A549 (cell line): ENCODE data around the gene PTGES2. TPM values are rescaled to one million over a fixed set of nuclear protein-coding genes. Genes with fewer than 3 reads are reported as not detected.

Experiments
- ATAC-seq, 2 experiments: fragments of 200-7000 bp in 1 of 2; fragments of >200 bp in 1 of 2; cut with Nextera tagmentation in 1 of 2; cut with Tn5 transposase in 1 of 2; 3 replicates each; pipeline versions ENCODE4 v1.8.0 to v1.9.1; 2018 to 2020; ENCODE audit warnings: mild to moderate bottlenecking in 1 of 2, moderate library complexity in 1 of 2
- CTCF ChIA-PET: fragments of 300-600 bp; sonication (Branson Sonifier 250); formaldehyde crosslinking; extraction: SDS; loops from one replicate; lab custom pipeline; 2021; ENCODE audit warnings: antibody characterized with exemption, inconsistent platforms; lab: Yijun Ruan, JAX
- POLR2A ChIA-PET: fragments of 350-600 bp; formaldehyde crosslinking; extraction: SDS; loops from one replicate; lab custom pipeline; 2021; ENCODE audit warnings: antibody characterized with exemption, inconsistent platforms; lab: Yijun Ruan, JAX
- DNase-seq, 2 experiments: peaks; one replicate each; pipeline versions ENCODE4 v3.0.0 to v3.0.0-alpha.2; 2011 to 2016; ENCODE audit warnings: low read depth in 1 of 2, low spot score in 1 of 2
- FAIRE-seq: peaks from 2 replicates; lab custom pipeline; 2011; peaks lifted over from hg19 to GRCh38; lab: Jason Lieb, UNC
- H3K27ac ChIP-seq, 2 experiments: fragments of >200 bp; sonication (Bioruptor Twin); formaldehyde crosslinking; 3 replicates each; pipeline ENCODE4 v1.5.1; 2016 to 2017
- H3K4me1 ChIP-seq: fragments of >200 bp; sonication (Bioruptor Twin); formaldehyde crosslinking; 3 replicates; pipeline ENCODE4 v1.6.1; 2016
- H3K4me2 ChIP-seq: fragments of >200 bp; sonication (Bioruptor Twin); formaldehyde crosslinking; 3 replicates; pipeline ENCODE4 v1.6.1; 2016
- H3K4me3 ChIP-seq: fragments of >200 bp; sonication (Bioruptor Twin); formaldehyde crosslinking; 3 replicates; pipeline ENCODE4 v1.5.1; 2016
- H3K9me3 ChIP-seq: fragments of >200 bp; sonication (Bioruptor Twin); formaldehyde crosslinking; 3 replicates; pipeline ENCODE4 v1.6.1; 2016
- CBX8 ChIP-seq: fragments of 200-600 bp; sonication (generic); IDR thresholded peaks from 2 replicates; pipeline ENCODE4 v1.6.1; 2016
- CEBPB ChIP-seq, 2 experiments: fragments of >200 bp in 1 of 2; sonication (Bioruptor Twin) in 1 of 2; formaldehyde crosslinking in 1 of 2; IDR thresholded peaks; 2 replicates each; pipeline ENCODE4 v1.6.1; 2012 to 2016
- CHD2 ChIP-seq: fragments of 150-350 bp; IDR thresholded peaks from 2 replicates; pipeline ENCODE4 v1.6.1; 2014; ENCODE audit warnings: low read length; ENCODE audit not compliant: partially characterized antibody
- EHF ChIP-seq: fragments of 250-450 bp; sonication (Bioruptor Pico); IDR thresholded peaks from 2 replicates; pipeline ENCODE4 v1.5.0; 2020; ENCODE audit warnings: mild to moderate bottlenecking
- EP300 ChIP-seq, 2 experiments: fragments of >200 bp; sonication (Bioruptor Twin); formaldehyde crosslinking; IDR thresholded peaks; 2 replicates in 1 of 2; 3 replicates in 1 of 2; pipeline ENCODE4 v1.6.1; 2016 to 2017
- ESRRA ChIP-seq: fragments of 150-350 bp; IDR thresholded peaks from 2 replicates; pipeline ENCODE4 v1.6.1; 2014; ENCODE audit warnings: mild to moderate bottlenecking, low read length, borderline replicate concordance
- FOSB ChIP-seq: fragments of 250-450 bp; sonication (Bioruptor Pico); IDR thresholded peaks from 2 replicates; pipeline ENCODE4 v1.5.0; 2020; ENCODE audit warnings: mild to moderate bottlenecking, moderate library complexity
- FOXS1 ChIP-seq: fragments of 250-450 bp; sonication (Bioruptor Pico); IDR thresholded peaks from 2 replicates; pipeline ENCODE4 v1.5.0; 2020; ENCODE audit warnings: mild to moderate bottlenecking, moderate library complexity
- GATA3 ChIP-seq: IDR thresholded peaks from 2 replicates; pipeline ENCODE4 v1.6.1; 2012; ENCODE audit warnings: borderline replicate concordance
- HOXB5 ChIP-seq: fragments of 250-450 bp; sonication (Bioruptor Pico); IDR thresholded peaks from 2 replicates; pipeline ENCODE4 v1.5.0; 2020; ENCODE audit warnings: mild to moderate bottlenecking, moderate library complexity
- KDM1A ChIP-seq: fragments of 200-600 bp; sonication (generic); IDR thresholded peaks from 2 replicates; pipeline ENCODE4 v1.6.1; 2016; ENCODE audit warnings: low read depth, mild to moderate bottlenecking
- MAFK ChIP-seq: fragments of 450-650 bp; IDR thresholded peaks from 2 replicates; pipeline ENCODE4 v1.6.1; 2014; ENCODE audit not compliant: partially characterized antibody
- MAX ChIP-seq: IDR thresholded peaks from 2 replicates; pipeline ENCODE4 v1.6.1; 2012
- MAZ ChIP-seq: fragments of 150-350 bp; IDR thresholded peaks from 2 replicates; pipeline ENCODE4 v1.6.1; 2014; ENCODE audit warnings: antibody characterized with exemption, low read depth, low read length, borderline replicate concordance
- NPAS2 ChIP-seq: fragments of 250-450 bp; sonication (Bioruptor Pico); IDR thresholded peaks from 2 replicates; pipeline ENCODE4 v1.8.0; 2022; ENCODE audit warnings: mild to moderate bottlenecking, moderate library complexity, borderline replicate concordance
- NR3C1 ChIP-seq: fragments of >200 bp; sonication (Bioruptor Twin); formaldehyde crosslinking; IDR thresholded peaks from 3 replicates; pipeline ENCODE4 v1.6.1; 2017
- POLR2AphosphoS2 ChIP-seq: conservative IDR thresholded peaks from 2 replicates; pipeline ENCODE4 v1.6.1; 2012; ENCODE audit warnings: low read length, improper control_type of control experiment, inconsistent platforms
- RAD21 ChIP-seq, 2 experiments: fragments of >200 bp in 1 of 2; sonication (Bioruptor Twin) in 1 of 2; formaldehyde crosslinking in 1 of 2; IDR thresholded peaks in 1 of 2; conservative IDR thresholded peaks in 1 of 2; 2 replicates in 1 of 2; 3 replicates in 1 of 2; pipeline ENCODE4 v1.6.1; 2012 to 2018; ENCODE audit warnings: inconsistent platforms in 1 of 2
- RARB ChIP-seq: fragments of 250-450 bp; sonication (Bioruptor Pico); IDR thresholded peaks from 2 replicates; pipeline ENCODE4 v1.8.0; 2021; ENCODE audit warnings: mild to moderate bottlenecking, moderate library complexity
- RFX5 ChIP-seq: fragments of 450-650 bp; IDR thresholded peaks from 2 replicates; pipeline ENCODE4 v1.7.1; 2014; ENCODE audit warnings: antibody characterized with exemption, mild to moderate bottlenecking, moderate library complexity
- SMC3 ChIP-seq: fragments of >200 bp; sonication (Bioruptor Twin); formaldehyde crosslinking; IDR thresholded peaks from 3 replicates; pipeline ENCODE4 v1.6.1; 2018; ENCODE audit warnings: inconsistent platforms
- SREBF2 ChIP-seq: fragments of 450-650 bp; IDR thresholded peaks from 2 replicates; pipeline ENCODE4 v1.6.1; 2014; ENCODE audit warnings: mild to moderate bottlenecking, moderate library complexity
- TFCP2L1 ChIP-seq: fragments of 250-450 bp; sonication (Bioruptor Pico); IDR thresholded peaks from 2 replicates; pipeline ENCODE4 v1.5.0; 2021; ENCODE audit warnings: mild to moderate bottlenecking
- ZNF302 ChIP-seq: fragments of 250-450 bp; sonication (Bioruptor Pico); IDR thresholded peaks from 2 replicates; pipeline ENCODE4 v1.9.0; 2021; ENCODE audit warnings: inconsistent platforms, mild to moderate bottlenecking, moderate library complexity
- WGBS: methylation state at CpG from one replicate; pipeline ENCODE4 v1.1.6; 2017; ENCODE audit errors: missing lambda C conversion rate; 5-methylcytosine and 5-hydroxymethylcytosine counted together
- polyA plus RNA-seq, 4 experiments: library from polyadenylated mRNA; depleted of rRNA in 3 of 4; stranded (reverse); fragments of >200 nt; fragmentation: RNase III in 1 of 4; extraction: RNeasy Plus Mini Kit Qiagen cat#74134 plus additional on column Dnase treatment in 1 of 4; gene quantifications; 2 replicates in 3 of 4; 3 replicates in 1 of 4; pipeline ENCODE4 v1.2.3, GENCODE V29; 2011 to 2017
- TF ChIP-seq, protein P1 (sequence below): IDR thresholded peaks from 2 replicates; pipeline ENCODE4 v1.6.1; 2012; ENCODE audit warnings: low read depth, borderline replicate concordance
- TF ChIP-seq, protein P2 (sequence below): fragments of 150-350 bp; IDR thresholded peaks from 2 replicates; pipeline ENCODE4 v1.6.1; 2014; ENCODE audit warnings: low read depth, mild to moderate bottlenecking, low read length
- TF ChIP-seq, protein P3 (sequence below): fragments of 250-450 bp; sonication (Bioruptor Pico); IDR thresholded peaks from 2 replicates; pipeline ENCODE4 v1.5.0; 2021; ENCODE audit warnings: mild to moderate bottlenecking, moderate library complexity, borderline replicate concordance

Gene PTGES2
- polyA plus RNA-seq, 2 of the 4 experiments (the other 2 are of a cell fraction), result 94.1 to 94.5 TPM

DNA sequence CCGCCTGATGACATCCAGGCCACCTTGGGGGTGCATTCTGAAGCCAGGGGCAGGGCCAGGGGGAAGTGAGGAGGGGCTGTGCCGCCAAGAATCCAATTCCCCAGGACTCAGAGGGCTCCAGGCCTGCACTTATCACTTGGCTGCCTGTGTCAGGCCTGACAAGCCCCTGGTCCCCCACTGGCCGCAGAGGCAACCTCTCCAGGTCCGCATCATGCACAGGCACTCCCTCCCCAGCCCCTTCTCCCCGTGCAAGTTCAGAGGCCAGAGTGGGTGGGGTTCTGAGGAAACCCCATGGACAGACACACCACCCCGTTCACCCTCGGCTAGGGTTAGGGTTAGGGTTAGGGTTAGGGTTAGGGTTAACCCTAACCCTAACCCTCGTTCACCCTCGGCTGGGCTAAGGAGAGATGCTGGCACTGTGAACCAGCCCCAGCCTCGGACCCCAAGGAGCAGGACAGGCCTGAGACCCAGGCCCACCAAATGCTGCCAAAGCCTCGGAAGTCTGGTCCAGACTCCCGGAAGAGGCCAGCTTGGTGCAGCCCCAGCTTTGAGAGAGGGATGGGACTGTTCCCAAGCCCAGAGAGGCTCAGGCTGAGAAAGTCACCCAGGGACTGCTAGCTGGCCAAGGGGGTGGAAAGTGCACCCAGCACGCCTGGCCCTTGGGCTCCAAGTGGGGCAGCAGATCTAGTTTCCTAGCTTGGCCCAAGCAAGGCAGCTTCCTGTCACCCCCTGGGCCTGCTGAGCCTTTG is 26.6 kb upstream of the PTGES2 start:
- WGBS, result 83% methylated on average over 11 of the region's 13 CpGs
- no peak overlapping the region for H3K27ac ChIP-seq
- ChIA-PET POLR2A (no interaction called here), CTCF (interaction anchor here (1.3 to 6.3 kb wide), 2 partner anchors 11 to 36 kb away, joined by 3 to 24 read pairs; no protein-coding TSS in a partner anchor)
- no peaks in the 10 kb centered on the region for H3K9me3 ChIP-seq
- H3K4me2 ChIP-seq, result no peak overlapping the region
- DNase-seq (no peak), ATAC-seq (no peak), FAIRE-seq (no peak)
- no peak for TF ChIP-seq MAZ
- no peak for TF ChIP-seq RFX5
- no peak for TF ChIP-seq RARB (CRISPR knock-in tag)
- TF ChIP-seq EHF (CRISPR knock-in tag), result no peak
- no peak for TF ChIP-seq CEBPB (IDR thresholded peaks at IDR 0.05)
- no peak for TF ChIP-seq CHD2
- no peak for TF ChIP-seq FOXS1 (CRISPR knock-in tag)
- TF ChIP-seq, protein P1, sequence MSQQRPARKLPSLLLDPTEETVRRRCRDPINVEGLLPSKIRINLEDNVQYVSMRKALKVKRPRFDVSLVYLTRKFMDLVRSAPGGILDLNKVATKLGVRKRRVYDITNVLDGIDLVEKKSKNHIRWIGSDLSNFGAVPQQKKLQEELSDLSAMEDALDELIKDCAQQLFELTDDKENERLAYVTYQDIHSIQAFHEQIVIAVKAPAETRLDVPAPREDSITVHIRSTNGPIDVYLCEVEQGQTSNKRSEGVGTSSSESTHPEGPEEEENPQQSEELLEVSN, result no peak
- TF ChIP-seq NR3C1, result no peak
- TF ChIP-seq FOSB (CRISPR knock-in tag), result no peak
- TF ChIP-seq, protein P2, sequence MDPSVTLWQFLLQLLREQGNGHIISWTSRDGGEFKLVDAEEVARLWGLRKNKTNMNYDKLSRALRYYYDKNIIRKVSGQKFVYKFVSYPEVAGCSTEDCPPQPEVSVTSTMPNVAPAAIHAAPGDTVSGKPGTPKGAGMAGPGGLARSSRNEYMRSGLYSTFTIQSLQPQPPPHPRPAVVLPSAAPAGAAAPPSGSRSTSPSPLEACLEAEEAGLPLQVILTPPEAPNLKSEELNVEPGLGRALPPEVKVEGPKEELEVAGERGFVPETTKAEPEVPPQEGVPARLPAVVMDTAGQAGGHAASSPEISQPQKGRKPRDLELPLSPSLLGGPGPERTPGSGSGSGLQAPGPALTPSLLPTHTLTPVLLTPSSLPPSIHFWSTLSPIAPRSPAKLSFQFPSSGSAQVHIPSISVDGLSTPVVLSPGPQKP, result no peak
- TF ChIP-seq EP300 (IDR thresholded peaks at IDR 0.05), result no peak
- no peak for TF ChIP-seq GATA3
- no peak for TF ChIP-seq SMC3
- peaks cover 20% of the 10 kb centered on the region for H3K4me1 ChIP-seq
- no peak overlapping the region for H3K4me3 ChIP-seq

DNA sequence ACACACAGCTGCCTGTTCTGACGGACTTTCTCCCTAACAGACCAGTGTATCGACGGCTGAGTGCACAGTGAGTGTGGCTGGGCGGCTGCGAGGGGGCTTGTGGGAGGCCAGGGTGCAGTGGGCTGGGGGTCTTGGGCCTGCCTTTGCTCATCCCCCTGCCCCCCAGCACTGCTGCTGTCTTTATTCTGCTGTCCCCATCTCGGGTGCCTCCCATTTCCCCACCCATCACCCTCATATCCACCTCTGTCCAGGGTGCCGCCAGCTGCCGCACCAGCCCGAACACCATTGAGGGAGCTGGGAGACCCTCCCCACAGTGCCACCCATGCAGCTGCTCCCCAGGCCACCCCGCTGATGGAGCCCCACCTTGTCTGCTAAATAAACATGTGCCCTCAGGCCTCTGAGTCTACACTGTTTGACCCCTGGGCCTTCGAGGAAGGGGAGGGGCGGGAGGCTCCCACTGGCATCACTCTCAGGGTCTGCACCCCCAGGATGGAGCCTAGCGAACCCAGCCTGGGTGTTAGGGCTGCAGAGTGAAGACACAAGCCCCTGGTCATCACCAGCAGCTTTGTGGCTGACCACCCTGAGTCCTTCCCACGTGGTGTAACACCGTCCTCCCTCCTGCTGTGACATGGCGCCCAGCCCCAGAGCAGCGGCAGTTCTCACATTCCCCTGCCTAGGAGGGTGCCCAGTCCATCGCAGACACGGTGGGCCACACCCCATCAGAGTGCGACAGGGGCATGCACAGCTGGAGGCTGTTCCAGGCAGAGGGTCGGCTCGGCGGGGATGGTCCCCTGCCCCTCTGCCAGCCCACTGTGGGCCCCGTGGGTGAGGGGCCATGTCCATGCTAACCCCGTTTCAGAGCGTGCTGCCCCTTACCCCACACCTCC is 25.8 kb upstream of the PTGES2 start:
- CTCF ChIA-PET, result interaction anchor here (0.8 to 6.3 kb wide), 3 partner anchors 10 to 35 kb away, joined by 3 to 24 read pairs (median 3); no protein-coding TSS in a partner anchor
- Histone ChIP-seq H3K4me1 (peaks cover 27% of the 10 kb centered on the region), H3K27ac (peak overlapping the region in 1 of 2 experiments; percentile 47; a peak in 1 of 6 replicates)
- no peak for TF ChIP-seq NPAS2 (CRISPR knock-in tag)
- TF ChIP-seq POLR2AphosphoS2, result no peak
- no peak for TF ChIP-seq TFCP2L1 (CRISPR knock-in tag)
- TF ChIP-seq, all 56 proteins: peak for 0
- DNase-seq, result no peak
- no peak for ATAC-seq
- WGBS, result 69% methylated on average over 9 of the region's 26 CpGs
- POLR2A ChIA-PET, result no interaction called here
- H3K4me2 ChIP-seq, result no peak overlapping the region
- H3K9me3 ChIP-seq, result no peaks in the 10 kb centered on the region
- no peak for FAIRE-seq
- H3K4me3 ChIP-seq, result no peak overlapping the region

GRCh38 chr9:128152133-128153059 is 24.9 kb upstream of the PTGES2 start:
- Histone ChIP-seq H3K27ac (peak overlapping the region in 1 of 2 experiments; percentile 47; a peak in 2 of 6 replicates), H3K9me3 (no peaks in the 10 kb centered on the region), H3K4me1 (peaks cover 31% of the 10 kb centered on the region), H3K4me2 (no peak overlapping the region), H3K4me3 (no peak overlapping the region)
- DNase-seq (no peak), FAIRE-seq (no peak), ATAC-seq (no peak)
- ChIA-PET CTCF (interaction anchor here (0.8 to 6.3 kb wide), 4 partner anchors 12 to 35 kb away, joined by 3 to 24 read pairs (median 10); no protein-coding TSS in a partner anchor), POLR2A (interaction anchor here (0.5 to 1.0 kb wide), 2 partner anchors 8 to 9 kb away, joined by 3 to 11 read pairs; partner anchors contain the start of gene BBLN)
- 85% methylated on average over 12 of the region's 13 CpGs for WGBS
- TF ChIP-seq MAFK (no peak), ESRRA (no peak), RARB (CRISPR knock-in tag) (no peak), FOXS1 (CRISPR knock-in tag) (no peak), CBX8 (no peak), HOXB5 (CRISPR knock-in tag) (no peak), KDM1A (no peak), RAD21 (conservative IDR thresholded peaks at IDR 0.05 in 1 of 2, IDR thresholded peaks at IDR 0.05 in 1 of 2) (no peak), SREBF2 (no peak), MAX (no peak), RFX5 (no peak), ZNF302 (CRISPR knock-in tag) (no peak)
- TF ChIP-seq, protein P3, sequence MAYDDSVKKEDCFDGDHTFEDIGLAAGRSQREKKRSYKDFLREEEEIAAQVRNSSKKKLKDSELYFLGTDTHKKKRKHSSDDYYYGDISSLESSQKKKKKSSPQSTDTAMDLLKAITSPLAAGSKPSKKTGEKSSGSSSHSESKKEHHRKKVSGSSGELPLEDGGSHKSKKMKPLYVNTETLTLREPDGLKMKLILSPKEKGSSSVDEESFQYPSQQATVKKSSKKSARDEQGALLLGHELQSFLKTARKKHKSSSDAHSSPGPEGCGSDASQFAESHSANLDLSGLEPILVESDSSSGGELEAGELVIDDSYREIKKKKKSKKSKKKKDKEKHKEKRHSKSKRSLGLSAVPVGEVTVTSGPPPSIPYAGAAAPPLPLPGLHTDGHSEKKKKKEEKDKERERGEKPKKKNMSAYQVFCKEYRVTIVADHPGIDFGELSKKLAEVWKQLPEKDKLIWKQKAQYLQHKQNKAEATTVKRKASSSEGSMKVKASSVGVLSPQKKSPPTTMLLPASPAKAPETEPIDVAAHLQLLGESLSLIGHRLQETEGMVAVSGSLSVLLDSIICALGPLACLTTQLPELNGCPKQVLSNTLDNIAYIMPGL (CRISPR knock-in tag), result no peak
